G401.6 (cell line): ENCODE data around the gene DOCK4.

Experiments
- FAIRE-seq: peaks from 2 replicates; lab custom pipeline; 2012; peaks lifted over from hg19 to GRCh38; lab: Jason Lieb, UNC

The DOCK4 gene

GRCh38 chr7:111887734-111888133 is 318.5 kb downstream of the DOCK4 start:
- no peak for FAIRE-seq

GRCh38 chr7:111886233-111886632 is 320.0 kb downstream of the DOCK4 start:
- no peak for FAIRE-seq

- FAIRE-seq, result no peak
Observed at GRCh38 chr7:111883241-111883640, 323.0 kb downstream of the DOCK4 start.

- FAIRE-seq, result no peak
Observed at GRCh38 chr7:111878785-111879184, 327.4 kb downstream of the DOCK4 start.

GRCh38 chr7:111877931-111878330 is 328.3 kb downstream of the DOCK4 start:
- FAIRE-seq, result no peak

- no peak for FAIRE-seq
Observed at GRCh38 chr7:111873963-111874690, 332.1 kb downstream of the DOCK4 start.

GRCh38 chr7:111873326-111873646 is 332.9 kb downstream of the DOCK4 start:
- no peak for FAIRE-seq

GRCh38 chr7:111872450-111873325 is 333.5 kb downstream of the DOCK4 start:
- FAIRE-seq, result no peak

GRCh38 chr7:111871283-111871682 is 334.9 kb downstream of the DOCK4 start:
- FAIRE-seq, result no peak

GRCh38 chr7:111869280-111869679 is 336.9 kb downstream of the DOCK4 start:
- FAIRE-seq, result no peak

GRCh38 chr7:111867348-111867931 is 338.8 kb downstream of the DOCK4 start:
- no peak for FAIRE-seq

- FAIRE-seq, result no peak
Observed at GRCh38 chr7:111866787-111867186, 339.4 kb downstream of the DOCK4 start.

- no peak for FAIRE-seq
Observed at GRCh38 chr7:111865430-111865829, 340.8 kb downstream of the DOCK4 start.

- FAIRE-seq, result no peak
Observed at GRCh38 chr7:111864291-111864976, 341.8 kb downstream of the DOCK4 start.

- FAIRE-seq, result no peak
Observed at GRCh38 chr7:111863269-111863668, 342.9 kb downstream of the DOCK4 start.

GRCh38 chr7:111860248-111860647 is 346.0 kb downstream of the DOCK4 start:
- FAIRE-seq, result no peak

GRCh38 chr7:111858331-111858730 is 347.9 kb downstream of the DOCK4 start:
- no peak for FAIRE-seq

GRCh38 chr7:111855842-111856227 is 350.4 kb downstream of the DOCK4 start:
- no peak for FAIRE-seq

GRCh38 chr7:111855161-111855841 is 350.9 kb downstream of the DOCK4 start:
- FAIRE-seq, result no peak

GRCh38 chr7:111853201-111853990 is 352.8 kb downstream of the DOCK4 start:
- no peak for FAIRE-seq

GRCh38 chr7:111852081-111852480 is 354.1 kb downstream of the DOCK4 start:
- no peak for FAIRE-seq
